Stimulated activated CD4-positive, alpha-beta T cell treated with anti-CD3 and anti-CD28 coated beads, Interleukin-12 subunit alpha, Interleukin-12 subunit beta, amount 100 ng/mL, for 48 hours (primary cell): Measurements from ENCODE around the gene SEMA6A.
"Not testable (repeated sequence)": the region's sequence is repeated elsewhere in the genome, so short reads cannot be mapped to it uniquely, and the experiment has no call there.

Source experiments
- DNase-seq, 3 donors: peaks; one replicate each; pipeline ENCODE4 v3.0.0-alpha.2; 2020; ENCODE audit warnings: low read depth in 2 of 3, low spot score in 1 of 3

Gene SEMA6A

DNA sequence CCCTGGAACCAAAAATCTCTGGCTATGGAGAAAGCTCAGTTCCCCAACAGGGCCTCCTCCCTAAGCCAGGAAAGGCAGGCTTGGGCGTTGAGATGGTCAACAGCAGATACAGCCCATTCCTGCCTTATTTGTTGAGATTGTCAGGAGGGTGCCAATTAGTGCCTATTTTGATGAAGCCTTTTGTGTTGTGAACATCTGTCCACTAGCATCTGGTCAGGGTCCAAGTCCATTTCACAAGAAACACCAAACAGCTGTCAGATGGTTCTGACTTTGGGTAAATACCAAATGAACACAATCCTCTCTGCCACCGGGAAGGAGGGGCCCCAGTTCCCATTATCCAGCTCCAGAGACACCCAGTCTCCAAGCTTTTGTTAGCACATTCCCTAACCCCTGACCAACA, 19.9 kb downstream of the SEMA6A start:
- DNase-seq: no peak

DNA sequence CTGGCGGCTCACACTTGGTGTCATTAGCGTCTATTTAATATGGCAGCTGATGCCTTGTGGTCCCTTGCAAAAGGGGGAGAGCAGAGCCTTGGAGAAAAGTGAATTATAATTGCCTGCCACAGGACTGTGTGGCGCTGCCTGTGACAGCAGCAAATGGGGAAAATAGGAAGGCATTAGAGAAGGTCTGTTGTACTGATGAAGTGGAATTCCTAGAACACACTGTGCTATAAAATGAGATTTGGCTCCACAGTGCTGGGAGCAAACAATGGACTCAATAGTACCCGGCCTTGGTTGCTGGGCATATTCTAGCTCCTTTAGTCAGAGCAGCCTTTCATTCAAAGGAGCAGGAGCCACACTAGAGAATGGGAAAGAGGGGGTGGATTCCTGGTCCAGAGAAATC, 21.3 kb downstream of the SEMA6A start:
- DNase-seq: no peak

DNA sequence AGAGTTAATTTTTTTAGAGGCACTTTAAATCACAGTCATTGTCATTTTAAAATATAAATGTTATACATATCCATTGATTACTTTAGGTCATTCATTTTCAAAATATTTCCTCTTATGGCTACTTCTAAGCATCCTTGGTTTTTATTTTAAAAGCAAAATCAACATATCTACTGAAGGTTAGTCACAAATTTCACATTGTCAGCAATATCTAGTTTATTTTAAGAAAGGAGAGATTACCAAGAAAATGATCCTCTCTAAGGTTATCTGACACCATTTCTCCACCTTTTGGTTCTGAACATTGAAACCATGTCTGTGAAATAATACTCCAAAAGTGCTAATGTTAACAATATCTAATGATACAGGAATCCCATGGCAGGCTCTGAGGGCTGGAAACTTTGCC, 24.5 kb downstream of the SEMA6A start:
- DNase-seq: no peak

DNA sequence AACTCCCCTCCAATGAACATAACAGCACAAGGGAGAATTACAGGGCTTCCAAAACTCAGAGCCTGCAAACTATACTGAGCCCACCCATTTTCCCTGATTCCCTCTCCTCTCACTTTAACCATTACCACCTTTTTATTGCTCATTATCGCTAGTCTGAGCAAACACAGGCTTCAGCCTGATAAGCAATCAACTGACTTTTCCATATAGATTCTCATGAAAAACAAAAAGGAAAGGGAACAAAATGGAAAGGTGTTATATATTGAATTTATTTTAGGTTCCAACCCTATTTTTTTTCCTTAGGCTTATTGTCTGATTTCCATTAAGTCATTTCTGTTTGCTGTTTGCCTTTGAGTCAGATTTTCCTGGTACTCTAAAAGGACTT, 27.9 kb downstream of the SEMA6A start:
- DNase-seq: no peak

DNA sequence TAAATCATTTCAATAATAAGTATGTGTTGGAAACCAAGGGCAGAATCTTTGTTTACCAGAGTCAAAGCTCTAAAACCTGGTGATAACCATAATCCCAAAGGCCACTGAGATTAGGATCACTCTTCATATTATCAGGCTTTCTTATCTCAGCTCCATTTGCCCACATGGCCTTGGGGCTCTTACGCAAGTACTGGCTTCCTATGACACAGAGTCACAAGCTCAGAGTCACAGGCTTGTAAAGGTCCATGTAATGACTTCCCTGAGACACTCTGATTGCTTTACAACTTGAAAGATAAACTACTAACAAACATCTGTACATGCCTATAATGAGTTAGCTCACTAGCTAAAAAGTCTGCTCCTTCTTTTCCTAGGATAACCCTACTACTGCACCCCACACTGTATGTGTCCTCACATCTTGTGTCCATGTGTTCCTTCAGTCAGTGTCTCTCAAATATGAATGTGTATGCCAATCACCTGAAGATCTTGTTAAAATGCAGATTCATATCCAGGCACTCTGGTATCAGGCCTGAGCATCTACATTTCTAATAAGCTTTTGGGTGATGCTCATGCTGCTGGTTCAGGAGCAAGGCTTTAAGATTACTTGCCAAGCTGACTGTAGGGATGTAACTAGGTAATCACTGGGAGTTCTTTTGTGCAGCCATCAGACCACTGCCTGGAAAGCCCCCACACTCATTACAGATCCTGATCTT, 28.4 kb downstream of the SEMA6A start:
- no peak for DNase-seq

DNA sequence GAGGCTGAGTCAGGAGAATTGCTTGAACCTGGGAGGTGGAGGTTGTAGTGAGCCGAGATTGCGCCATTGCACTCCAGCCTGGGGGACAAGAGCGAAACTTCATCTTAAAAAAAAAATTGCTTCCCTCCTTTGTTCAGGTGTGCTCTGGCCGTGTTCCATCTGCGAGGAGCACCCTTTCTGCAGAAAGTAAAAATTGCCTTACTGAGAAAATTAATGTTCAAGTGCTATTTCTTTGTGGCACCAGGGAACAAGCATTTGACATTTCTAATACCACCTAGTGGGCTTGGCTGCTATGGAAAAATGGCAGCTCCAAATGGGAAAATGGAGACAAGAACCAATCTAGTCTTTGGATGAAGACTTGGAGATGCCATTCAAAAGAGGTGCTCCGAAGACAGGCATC, 29.2 kb downstream of the SEMA6A start:
- not testable (repeated sequence) for DNase-seq

DNA sequence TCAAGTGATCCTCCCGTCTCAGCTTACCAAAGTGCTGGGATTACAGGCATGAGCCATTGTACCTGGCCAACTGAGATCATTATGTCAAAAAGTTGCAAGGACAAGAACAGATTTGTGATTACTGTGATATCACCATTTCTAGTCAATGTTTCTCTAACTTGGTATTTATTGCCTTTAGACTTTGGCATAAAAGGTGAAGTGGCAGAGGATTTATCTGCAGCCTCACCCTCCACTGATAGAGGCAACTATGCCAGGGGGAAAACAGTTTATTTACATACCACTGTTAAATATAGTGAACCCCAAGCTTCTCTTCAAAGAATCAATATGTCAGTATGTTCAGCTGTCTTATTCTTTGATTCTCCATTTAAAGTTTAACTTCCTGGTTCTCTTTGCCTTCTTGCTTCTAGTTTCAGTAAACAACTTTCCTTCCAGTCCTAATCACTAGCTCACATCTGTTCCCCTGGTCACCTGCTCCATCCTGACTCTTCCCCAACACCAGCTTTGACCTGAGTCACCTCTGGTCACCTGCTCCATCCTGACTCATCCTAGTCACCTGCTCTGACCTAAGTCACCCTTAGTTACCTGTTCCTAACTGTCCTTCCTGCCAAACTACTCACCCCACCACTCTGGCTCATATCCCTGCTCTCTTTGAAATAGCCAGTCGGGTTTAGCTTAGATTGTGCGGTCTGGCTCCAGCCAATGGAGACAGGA, 29.9 kb downstream of the SEMA6A start:
- no peak for DNase-seq

DNA sequence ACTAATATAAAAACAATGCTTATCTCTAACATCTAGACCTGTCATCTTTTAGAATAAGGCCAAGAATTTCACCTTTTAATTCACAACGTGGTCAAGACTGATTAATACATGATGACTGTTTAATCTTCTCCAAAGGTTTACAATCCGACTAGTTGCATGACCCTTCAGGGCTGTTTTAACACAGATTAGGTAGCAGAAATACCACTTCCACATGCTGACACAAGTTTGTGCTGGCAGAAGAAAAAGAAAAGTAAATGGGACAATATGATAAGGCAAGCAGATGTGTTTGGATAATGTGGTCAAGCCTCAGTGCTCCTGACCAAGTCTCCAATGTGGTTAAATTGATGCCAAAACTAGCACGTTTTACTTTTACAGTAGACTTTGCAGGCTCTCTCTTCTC, 31.1 kb downstream of the SEMA6A start:
- no peak for DNase-seq

DNA sequence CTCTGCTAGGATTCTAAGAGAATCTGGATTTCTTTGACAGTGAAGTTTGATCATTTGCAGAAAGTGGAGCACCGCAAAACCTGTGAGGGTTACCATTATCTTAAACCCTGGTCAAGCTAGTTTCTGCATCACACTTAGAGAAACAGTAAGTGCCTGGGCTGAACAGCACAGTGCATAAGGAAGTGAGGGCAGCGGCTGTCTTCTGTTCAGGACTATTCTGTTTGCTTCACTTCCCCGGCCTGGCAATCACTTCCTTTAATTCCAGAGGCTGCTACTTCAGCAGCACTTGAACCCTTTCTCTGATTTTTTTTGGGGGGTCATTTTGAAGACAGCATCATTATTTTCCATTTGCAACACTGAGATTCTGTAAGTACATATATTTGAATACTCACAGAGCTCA, 32.0 kb downstream of the SEMA6A start:
- DNase-seq: no peak

DNA sequence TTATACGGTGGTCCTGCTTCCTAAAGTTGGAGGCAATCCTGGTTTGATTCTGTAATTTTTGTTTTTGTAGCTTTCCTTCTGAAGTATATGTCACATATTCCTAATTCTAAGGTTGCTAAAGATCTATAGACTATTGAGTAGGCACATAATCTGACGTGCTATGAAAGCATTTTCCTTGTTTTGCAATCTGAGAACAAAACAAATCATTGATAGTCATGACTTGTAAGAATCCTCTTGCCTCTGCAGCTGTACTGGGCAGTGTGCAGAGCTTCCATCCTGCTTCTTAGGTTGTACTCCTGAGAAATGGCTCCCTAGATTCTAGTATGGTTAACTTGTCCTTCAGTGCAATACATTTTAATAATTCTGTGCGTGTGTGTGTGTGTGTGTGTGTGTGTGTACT, 35.4 kb downstream of the SEMA6A start:
- no peak for DNase-seq

DNA sequence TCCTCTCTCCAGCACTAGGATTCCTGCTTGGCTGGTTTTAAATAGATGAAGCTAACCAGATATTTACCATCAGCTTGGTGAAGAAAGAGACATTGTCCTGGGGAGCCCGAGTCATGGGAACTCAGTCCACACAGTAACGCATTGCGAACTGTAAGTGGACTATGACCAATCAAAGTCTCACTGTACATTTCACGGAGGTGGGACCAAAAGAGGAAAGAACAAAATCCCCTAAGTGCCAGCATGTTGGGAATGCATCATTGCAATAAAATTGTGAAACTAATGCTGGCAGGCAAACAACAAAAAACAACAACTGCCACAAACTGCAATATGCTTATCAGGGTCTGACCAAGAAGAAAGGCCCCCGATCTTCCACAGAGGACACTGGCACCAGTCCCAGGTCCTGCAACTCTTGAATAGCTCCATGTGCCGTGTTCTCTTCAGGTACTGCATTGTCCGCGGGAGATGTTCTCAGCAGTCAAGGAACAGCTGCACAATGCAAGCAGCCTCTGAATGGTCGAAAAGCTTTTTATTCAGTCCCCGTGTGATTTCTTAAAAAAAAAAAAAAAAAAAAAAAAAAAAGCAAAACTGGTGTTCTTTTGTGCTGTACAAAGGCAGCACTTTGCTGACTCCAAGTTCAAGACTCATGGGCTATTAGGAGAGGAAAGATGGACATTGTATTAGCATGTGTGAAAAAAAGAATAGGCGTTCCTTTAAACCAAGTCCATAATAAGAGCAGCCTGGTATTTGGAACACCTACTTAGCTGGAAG, 38.1 kb downstream of the SEMA6A start:
- no peak for DNase-seq

DNA sequence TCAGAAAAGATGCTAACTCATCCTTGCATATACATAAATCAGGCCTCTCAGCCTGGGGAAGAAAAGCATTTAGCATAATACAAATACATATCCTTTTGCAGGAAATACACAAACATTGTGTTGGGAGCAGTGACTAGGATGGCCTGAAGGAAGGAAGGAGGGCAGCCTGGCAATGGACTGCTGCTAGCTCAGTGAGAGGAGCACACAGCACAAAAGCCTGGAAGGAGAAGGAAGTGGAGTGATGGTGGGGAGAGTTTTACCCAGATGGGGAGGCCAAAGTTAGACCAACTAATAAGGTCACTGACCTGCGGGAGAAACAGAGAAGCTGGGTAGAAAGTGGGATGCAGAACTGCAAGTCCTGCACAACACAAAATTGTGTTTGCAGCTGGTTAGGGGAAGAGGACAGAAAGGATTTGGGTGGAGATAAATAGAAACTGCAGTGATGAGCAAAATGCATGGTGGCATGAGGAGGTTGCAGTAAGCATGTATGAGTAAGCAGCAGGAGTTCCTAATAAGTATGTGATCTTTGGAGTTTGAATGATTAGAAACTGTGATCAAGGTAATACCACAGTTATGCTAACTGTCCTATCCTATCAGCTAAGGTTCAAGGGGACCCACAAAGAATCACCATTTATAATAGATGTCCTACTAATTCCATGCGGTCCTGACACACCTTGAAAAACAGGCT, 39.5 kb downstream of the SEMA6A start:
- DNase-seq: no peak

DNA sequence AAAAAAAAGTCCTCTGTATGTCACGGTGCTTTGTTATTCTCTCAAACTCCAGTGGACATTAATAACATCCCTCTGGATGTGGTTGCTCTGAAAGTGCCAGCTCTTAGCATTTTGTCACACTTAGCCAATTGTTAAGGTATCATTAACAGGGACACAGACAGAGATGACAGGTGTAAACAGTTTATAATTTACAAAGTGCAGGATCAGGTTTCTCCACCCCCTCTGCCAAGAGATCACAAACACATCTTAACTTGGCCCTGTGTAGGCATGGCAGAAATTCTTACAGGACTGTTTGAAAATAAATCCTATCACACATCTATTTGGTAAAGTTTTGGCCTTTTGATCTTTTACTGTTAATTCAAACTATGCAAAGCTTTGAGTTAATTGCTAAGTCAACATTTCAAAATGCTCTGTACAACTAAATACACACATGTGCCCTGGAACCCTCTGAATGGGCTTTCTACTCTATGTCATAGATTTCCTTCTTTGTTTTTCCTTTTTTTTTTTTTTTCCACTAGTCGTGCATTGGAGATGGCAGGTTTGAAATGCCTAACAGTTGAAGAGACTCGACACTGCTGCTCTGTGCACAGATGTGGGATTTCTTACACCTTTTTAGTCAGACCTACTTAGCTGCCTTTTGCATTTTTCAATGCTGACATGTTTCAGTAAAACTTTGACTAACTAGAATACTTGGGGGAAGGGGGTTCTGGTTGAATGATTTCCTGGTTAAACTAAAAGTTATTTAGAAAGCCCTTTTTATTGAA, 41.7 kb downstream of the SEMA6A start:
- no peak for DNase-seq

DNA sequence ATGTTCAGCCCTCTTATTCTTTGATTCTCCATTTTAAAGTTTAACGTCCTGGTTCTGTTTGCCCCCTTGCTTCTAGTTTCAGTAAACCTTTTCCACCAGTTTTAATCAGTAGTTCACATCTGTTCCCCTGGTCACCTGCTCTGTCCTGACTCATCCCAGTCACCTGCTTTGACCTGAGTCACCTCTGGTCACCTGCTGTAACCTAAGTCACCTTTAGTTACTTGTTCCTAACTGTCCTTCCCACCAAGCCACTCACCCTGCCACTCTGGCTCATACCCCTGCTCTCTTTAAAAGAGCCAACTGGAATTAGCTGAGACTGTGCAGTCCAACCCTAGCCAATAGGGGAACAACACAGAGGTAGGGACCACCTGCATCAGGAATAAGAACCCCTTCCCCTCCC, 43.0 kb downstream of the SEMA6A start:
- DNase-seq: no peak

DNA sequence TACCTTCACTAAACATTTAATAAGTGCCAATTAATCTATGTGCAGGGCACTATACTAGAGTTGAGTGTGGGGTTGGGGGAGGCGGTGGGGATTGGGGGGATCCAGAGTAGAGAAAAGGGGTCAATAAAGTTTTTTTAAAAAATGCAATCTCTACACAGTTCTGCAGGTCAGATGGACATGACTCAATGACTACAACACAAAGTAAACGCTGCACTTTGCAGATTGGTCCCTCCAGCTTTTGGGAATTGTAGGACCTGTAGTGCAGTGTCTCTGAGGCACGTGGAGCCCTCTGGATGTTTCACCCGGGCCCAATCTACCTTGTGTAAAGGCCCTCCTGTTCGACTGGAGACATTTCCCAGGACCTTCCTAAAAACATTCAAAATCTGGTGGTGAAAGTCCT, 43.5 kb downstream of the SEMA6A start:
- no peak for DNase-seq

DNA sequence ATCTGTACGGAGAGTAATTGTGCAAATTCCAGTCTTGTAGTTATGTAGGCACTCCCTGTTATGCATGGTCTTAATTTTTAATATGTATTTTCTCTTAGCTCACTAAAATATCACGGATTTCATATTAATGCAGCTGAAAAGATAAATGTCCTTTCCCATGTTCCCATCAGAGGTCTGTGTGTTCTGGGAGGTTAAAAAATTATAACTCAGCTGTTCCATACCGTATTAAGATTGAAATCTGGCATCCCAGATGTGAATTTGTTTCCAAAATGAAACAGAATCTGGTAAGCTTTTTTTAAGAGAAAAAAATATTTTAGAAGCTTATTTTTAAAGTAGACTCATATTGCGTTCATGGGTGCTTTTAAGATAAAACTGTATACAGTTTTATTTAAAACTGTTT, 44.3 kb downstream of the SEMA6A start:
- DNase-seq: no peak

DNA sequence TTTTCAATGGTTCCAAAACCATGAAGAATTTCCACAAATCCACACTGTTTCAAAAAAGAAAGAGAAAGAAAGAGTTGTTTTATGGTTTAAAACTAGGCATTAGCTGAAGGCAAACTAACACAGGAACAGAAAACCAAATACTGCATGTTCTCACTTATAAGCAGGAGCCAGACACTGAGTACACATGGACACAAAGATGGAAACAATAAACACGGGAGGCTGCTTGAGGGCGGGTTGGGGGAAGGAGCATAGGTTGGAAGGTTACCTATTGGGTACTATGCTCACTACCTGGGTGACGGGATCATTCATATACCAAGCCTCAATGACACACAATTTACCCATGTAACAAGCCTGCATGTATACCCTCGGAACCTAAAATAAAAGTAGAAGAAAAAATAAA, 45.0 kb downstream of the SEMA6A start:
- no peak for DNase-seq

DNA sequence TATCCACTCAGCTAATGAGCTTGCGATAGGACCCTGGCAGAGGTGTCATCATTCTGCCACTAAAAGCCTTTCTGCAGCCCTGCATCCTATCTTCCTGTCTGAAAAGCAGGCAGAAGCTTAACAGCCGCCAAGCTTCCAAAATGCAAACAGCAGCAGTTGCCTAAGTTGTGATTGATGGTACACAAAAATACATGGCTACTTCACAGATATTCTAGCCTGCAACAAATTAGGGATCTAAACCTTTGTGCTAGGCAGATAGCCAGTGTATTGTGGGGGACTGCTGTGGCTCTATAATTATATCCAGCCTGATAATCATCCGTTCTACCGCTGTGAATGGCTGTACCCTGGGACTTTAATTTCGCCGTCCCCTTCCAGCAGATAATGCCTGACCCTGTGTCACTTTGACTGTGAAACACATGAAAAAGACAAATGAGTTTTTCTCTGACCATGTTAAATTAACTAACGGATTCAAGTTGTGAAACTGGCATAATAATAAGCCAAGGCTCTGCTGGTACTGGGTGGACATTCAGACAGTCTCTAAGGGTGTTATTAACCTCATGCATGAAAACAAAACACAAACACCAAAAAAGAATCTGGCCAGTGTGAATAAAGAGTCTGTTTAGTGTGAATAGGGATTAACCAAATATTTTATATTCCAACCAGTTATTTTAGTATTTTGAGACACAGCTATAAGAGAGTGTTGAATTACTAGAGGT, 45.9 kb downstream of the SEMA6A start:
- DNase-seq: no peak

DNA sequence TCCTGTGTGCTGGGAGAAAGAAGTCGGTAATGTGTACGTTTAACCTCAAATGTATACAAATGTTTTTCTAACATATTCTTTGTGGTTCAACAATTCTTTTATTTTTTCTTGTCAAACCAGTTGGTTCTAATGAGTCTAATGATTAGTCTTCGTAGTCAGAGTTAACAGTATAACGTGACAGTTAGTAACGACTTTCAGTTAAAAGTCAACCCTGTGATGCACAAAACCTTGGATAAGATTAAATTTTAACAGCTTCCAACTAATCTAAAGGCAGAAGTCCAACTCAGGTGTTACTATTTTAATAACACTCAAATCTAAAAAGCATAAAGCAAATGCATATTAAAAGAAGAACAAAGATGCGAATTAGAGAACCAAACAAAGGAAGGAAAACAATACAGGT, 47.0 kb downstream of the SEMA6A start:
- DNase-seq: no peak

DNA sequence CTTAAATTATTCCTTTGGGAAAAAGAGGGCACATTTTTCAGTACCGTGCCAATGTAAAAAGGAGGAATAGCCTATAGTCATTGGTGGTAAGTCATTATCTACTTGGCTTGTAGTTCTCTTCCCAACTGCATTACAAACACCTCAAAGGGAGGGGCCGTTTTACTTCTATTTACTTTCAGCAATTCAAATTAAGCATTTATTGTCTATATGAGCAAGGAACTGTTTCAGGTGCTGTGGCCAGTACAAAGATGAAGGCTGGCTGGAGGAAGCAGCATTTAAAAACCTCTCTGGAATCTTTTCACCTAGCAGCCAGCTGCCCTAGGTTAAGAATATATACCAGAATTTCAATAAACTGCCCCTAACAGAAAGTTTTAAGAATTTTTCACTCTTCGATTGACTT, 48.9 kb downstream of the SEMA6A start:
- DNase-seq: no peak
